Lung microvascular endothelial cell (primary cell): ENCODE data around the gene KHDC4. TPM values are rescaled to one million over a fixed set of nuclear protein-coding genes. Genes with fewer than 3 reads are reported as not detected.

ENCODE experiments used
- DNase-seq, 2 donors: peaks; one replicate each; pipeline versions ENCODE4 v3.0.0 to v3.0.0-alpha.2; 2010; ENCODE audit warnings: low read depth in 2 of 2
- total RNA-seq: library from RNA; depleted of rRNA; stranded (reverse); fragments of >200 nt; gene quantifications from 2 replicates; pipeline ENCODE4 v1.2.1, GENCODE V29; 2014

KHDC4 gene
- total RNA-seq, 1 donor from 2014 or later = 13.5 TPM

GRCh38 chr1:155969377-155969791, 35.2 kb upstream of the KHDC4 start:
- DNase-seq = no peak

GRCh38 chr1:155968670-155969069, 34.5 kb upstream of the KHDC4 start:
- no peak for DNase-seq

- DNase-seq = no peak
These were observed 33.8 kb upstream of the KHDC4 start for GRCh38 chr1:155968051-155968400.

GRCh38 chr1:155967341-155968050, 33.3 kb upstream of the KHDC4 start:
- DNase-seq = peak; percentile 77 to 79

GRCh38 chr1:155966750-155967149, 32.5 kb upstream of the KHDC4 start:
- no peak for DNase-seq

- no peak for DNase-seq
These were observed 31.9 kb upstream of the KHDC4 start for GRCh38 chr1:155966135-155966534.

- no peak for DNase-seq
These were observed 30.0 kb upstream of the KHDC4 start for GRCh38 chr1:155964193-155964592.

GRCh38 chr1:155962599-155963211, 28.5 kb upstream of the KHDC4 start:
- peak in 1 of 2 donors; percentile 60 for DNase-seq

GRCh38 chr1:155961937-155962336, 27.7 kb upstream of the KHDC4 start:
- peak; percentile 92 to 98 for DNase-seq

- no peak for DNase-seq
These were observed 26.0 kb upstream of the KHDC4 start for GRCh38 chr1:155960081-155960745.

GRCh38 chr1:155957411-155957915, 23.2 kb upstream of the KHDC4 start:
- no peak for DNase-seq

GRCh38 chr1:155954645-155955044, 20.4 kb upstream of the KHDC4 start:
- DNase-seq = no peak

- DNase-seq = no peak
These were observed 18.3 kb upstream of the KHDC4 start for GRCh38 chr1:155952505-155952890.

GRCh38 chr1:155951753-155952504, 17.7 kb upstream of the KHDC4 start:
- DNase-seq = no peak

- DNase-seq = no peak
These were observed 16.6 kb upstream of the KHDC4 start for GRCh38 chr1:155950829-155951228.

GRCh38 chr1:155947741-155948140, 13.5 kb upstream of the KHDC4 start:
- DNase-seq = no peak

- DNase-seq = no peak
These were observed 13.1 kb upstream of the KHDC4 start for GRCh38 chr1:155947292-155947691.

GRCh38 chr1:155946633-155947219, 12.5 kb upstream of the KHDC4 start:
- no peak for DNase-seq

GRCh38 chr1:155944444-155944799, 10.2 kb upstream of the KHDC4 start:
- no peak for DNase-seq

GRCh38 chr1:155942578-155943141, 8.4 kb upstream of the KHDC4 start:
- DNase-seq = no peak

- DNase-seq = peak in 1 of 2 donors; percentile 23
These were observed 7.8 kb upstream of the KHDC4 start for GRCh38 chr1:155941845-155942531.
